IMR-90 (cell line): Measurements from ENCODE around the gene RALGAPA2. TPM values are rescaled to one million over a fixed set of nuclear protein-coding genes. Genes with fewer than 3 reads are reported as not detected.

Source experiments
- microRNA-seq, 2 experiments: library from miRNA; stranded (forward) in 1 of 2; unstranded in 1 of 2; fragments of 10-50 nt in 1 of 2; fragments of <30 nt in 1 of 2; gene quantifications in 1 of 2; microRNA quantifications in 1 of 2; one replicate each; pipeline versions ENCODE3 to v1.1.0; 2013 to 2020; ENCODE audit not compliant: insufficient read depth in 1 of 2, insufficient read length in 1 of 2, unreplicated experiment in 1 of 2
- polyA plus RNA-seq, 3 experiments: library from polyadenylated mRNA; depleted of rRNA; stranded (reverse); fragments of >200 nt; gene quantifications; 2 replicates each; pipeline ENCODE4 v1.2.3, GENCODE V29; 2012; ENCODE audit warnings: low replicate concordance in 1 of 3
- small RNA-seq, 5 experiments: library from RNA; depleted of rRNA; stranded (forward); fragments of <200 nt; gene quantifications; one replicate each; pipeline ENCODE3, GENCODE V24; 2012
- total RNA-seq: library from RNA; depleted of rRNA; stranded (reverse); fragments of >200 nt; gene quantifications from 2 replicates; pipeline ENCODE4 v1.2.3, GENCODE V29; 2012

Gene RALGAPA2
- total and polyA plus RNA-seq, 2 of the 4 experiments (the other 2 are of a cell fraction), result 1.3 to 3.9 TPM

Small RNAs within 50 kb of the gene (microRNA-seq; reads per million reads assigned to microRNA genes)
- gene EIF4E2P1 (ENCODE audit: insufficient read depth, insufficient read length) (not detected), gene RN7SL607P (ENCODE audit: insufficient read depth, insufficient read length) (not detected)

Small RNAs within 50 kb of the gene (small RNA-seq; reads per million reads assigned to genes)
- 0 reads per million in 5 experiments for gene EIF4E2P1
- gene RN7SL607P, result 0 reads per million in 5 experiments
